Fibroblast of peridontal ligament (primary cell): Measurements from ENCODE around the gene EPS8.
"Not testable (repeated sequence)": the region's sequence is repeated elsewhere in the genome, so short reads cannot be mapped to it uniquely, and the experiment has no call there.

Experiments
- DNase-seq: peaks from one replicate; pipeline ENCODE4 v3.0.0-alpha.2; 2010; ENCODE audit errors: extremely low read depth

EPS8 gene

GRCh38 chr12:15648558-15648957 is 140.6 kb downstream of the EPS8 start:
- DNase-seq = no peak

GRCh38 chr12:15646581-15646980 is 142.6 kb downstream of the EPS8 start:
- no peak for DNase-seq

DNA sequence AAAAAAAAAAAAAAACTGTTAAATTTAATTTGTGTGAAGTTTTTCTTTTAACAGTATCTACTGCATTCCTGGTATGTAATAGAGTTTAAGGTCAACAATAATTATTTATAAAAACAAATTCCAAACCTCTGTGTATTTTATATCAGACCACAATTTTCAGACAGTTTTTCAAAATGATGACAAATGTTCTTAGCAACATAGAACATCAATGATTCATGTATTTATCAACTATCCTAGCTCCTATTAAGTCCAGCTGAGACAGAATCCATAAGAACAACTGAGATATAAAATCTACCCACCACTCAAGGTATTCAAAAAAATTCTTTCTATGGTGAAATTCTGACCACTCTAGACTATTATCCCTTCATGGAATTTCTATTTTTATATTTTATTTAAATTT is 144.5 kb downstream of the EPS8 start:
- DNase-seq = peak; percentile 67

GRCh38 chr12:15638231-15638630 is 151.0 kb downstream of the EPS8 start:
- no peak for DNase-seq

GRCh38 chr12:15636060-15636890 is 152.9 kb downstream of the EPS8 start:
- no peak for DNase-seq

DNA sequence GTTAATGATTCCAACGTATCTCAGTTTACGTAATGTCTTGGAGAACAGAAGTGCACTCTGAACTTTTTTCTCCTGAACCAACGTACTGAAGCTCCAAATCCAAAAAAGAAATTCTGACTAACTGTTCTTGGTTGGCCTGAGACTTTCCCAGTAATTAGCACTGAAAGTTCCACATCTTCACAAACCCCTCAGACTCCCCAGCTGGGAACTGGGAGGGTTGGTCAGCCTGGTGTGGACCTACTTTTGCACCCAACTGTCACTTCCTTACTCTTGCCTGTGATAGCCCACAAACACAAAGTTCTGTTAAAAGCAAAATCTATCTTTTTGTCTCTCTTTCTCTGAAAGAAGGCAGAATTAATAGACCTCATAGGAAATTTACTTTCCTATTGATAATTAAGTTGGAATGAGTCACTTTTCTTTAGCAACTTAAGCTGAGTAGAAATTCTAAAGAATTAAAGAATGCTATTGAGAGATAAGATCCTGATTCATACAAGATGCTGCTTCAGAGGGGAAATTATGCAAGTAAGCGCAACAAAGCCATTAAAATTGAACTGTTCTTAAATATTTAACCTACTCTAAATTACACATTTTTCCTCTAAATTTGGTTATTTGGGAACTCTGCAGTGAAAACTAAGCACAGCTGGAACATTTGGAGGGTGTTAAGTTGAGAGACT is 155.0 kb downstream of the EPS8 start:
- peak; percentile 56 for DNase-seq

GRCh38 chr12:15633201-15633600 is 156.0 kb downstream of the EPS8 start:
- no peak for DNase-seq

DNA sequence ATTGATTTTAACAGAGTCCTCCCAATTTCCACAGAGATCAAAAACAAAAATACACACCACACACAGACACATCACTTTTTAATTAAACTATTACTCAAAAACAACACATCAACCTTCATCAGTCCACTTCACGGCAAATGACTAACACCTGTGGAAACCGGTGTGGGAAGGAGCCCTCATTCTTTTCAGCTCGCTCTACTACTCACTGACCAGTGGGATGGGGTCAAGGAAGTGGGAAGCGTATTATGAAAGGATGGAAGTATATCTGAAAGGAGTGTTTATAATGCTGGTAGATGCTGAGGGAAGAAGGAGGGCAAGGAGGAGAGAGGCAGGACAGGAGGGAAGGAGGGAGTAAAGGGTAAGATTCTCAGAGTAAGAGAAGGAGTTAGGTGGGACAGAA is 156.5 kb downstream of the EPS8 start:
- no peak for DNase-seq

DNA sequence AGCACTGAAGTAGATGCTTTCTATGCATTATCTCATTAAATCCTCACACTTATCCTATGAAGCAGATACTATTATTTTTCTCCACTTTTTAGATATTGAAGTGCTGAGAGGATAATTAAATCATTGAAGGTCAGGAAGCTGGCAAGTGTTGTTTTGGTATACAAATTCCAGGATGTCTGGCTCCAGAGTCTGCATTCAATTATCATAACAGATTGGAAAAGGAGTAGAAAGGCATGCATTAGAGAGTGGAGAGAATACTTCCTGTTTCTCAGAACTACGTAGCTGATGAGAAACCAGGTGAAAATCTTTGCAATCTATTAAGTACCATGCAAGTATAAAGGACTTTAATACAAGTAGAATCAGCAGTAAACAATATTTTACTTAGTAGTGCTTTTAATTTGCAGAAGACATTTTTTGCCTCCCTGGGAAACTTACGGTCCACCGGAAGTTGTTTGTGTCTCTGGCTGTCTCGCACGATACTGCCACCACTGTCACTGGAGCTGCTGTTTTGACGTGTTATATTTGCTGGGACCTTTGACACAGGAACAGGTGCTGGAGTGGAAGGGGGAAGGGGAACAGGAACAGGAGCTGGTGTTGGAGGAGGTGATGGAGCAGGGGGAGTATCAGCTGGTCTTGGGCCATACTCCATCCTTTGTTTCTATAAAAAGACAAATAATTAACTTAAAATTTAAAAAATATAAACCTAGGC is 158.0 kb downstream of the EPS8 start:
- DNase-seq = no peak

DNA sequence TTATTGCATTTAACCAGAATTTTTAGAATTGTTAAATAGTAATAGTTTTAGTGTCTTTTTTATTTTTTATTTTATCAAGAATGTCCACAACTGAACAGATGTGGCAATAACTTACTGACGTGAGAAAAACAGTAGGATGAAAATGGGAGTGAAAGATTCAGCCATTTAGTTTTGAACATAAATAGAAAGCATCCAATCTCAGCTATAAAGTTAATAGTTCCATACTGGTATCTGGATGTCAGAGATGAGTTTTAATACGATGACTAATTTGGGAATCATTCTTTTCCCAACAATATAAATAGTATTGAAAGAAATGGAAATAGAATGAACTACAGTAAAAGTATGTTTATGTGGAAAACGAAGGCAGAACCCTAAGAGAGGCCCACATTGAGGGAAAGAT is 159.4 kb downstream of the EPS8 start:
- peak; percentile 72 for DNase-seq

GRCh38 chr12:15629108-15629507 is 160.1 kb downstream of the EPS8 start:
- DNase-seq = peak; percentile 95

DNA sequence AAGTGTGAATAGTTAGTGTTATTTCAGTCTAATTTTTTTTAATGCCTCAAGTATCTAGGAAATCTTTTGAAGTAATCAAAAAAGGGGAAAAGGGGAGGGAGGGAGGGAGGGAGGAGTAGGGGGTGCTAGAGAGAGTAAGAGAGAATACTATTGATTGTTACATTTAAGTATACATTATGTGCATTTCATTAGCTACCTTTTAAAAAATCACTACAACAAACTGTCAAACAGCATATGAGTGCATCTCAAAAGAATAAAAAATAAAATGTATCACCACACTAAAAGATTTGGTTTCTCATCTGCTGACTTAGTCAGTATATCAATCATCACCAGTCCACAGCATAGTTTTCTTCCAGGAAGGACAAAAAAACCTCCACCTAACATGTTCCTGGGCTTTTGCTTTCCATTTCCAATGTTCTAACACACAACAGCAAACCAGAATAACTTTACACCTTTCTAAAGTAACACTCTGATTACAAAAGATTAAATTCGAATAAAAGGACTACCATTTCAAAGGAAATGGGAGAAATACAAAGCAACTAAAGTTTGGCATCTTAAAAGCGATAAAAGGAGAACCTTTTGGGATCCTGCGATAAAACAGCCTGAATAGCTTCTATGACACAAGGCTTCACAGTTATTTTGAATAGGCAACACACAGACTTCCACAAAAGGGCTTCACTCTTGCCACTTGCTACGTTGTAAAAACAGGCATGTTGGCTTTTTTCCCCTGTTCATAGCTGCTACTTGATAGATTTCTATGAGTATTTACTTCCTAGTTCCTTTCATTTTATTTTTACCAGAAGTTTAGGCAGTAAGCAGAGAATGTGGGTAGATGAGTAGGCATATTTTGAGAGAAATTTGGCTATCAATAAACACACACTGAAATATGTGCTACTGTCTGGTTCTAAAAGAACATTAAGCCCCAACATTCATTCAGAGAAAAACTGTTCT is 160.9 kb downstream of the EPS8 start:
- DNase-seq = peak; percentile 78

GRCh38 chr12:15625075-15625474 is 164.1 kb downstream of the EPS8 start:
- no peak for DNase-seq

- peak; percentile 34 for DNase-seq
Measured at GRCh38 chr12:15620741-15621539, 168.2 kb downstream of the EPS8 start.

DNA sequence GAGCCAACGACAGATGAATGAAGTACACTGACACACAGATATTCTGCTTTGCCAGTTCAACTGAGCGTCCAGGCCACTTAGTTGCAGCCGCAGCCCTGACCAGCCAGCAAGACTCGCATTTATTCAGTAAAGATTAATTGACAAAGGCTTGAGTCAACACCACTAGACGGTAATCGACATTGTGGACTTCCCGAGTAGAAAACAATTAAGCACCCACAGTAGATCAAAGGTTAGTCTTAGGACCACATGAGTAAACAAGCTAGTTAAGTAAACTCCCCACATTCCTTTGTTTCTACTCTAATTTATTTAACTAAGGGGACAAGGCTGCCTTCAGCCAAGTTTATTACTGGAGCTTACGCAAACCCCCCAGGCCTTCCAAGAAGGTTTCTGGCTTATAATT is 172.7 kb downstream of the EPS8 start:
- not testable (repeated sequence) for DNase-seq

DNA sequence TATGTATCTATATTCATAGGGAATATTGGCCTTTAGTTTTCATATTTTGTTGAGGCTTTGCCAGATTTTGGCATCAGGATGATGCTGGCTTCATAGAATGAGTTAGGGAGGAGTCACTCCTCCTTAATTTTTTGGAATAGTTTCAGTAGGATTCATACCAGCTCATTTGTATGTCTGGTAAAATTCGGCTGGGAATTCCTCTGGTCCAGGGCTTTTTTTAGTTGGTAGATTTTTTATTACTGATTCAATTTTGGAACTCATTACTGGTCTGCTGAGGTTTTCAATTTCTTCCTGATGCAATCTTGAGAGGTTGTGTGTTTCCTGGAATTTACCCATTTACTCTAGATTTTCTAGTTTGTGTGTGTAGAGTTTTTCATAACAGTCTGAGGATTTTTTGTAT is 175.2 kb downstream of the EPS8 start:
- peak; percentile 93 for DNase-seq

DNA sequence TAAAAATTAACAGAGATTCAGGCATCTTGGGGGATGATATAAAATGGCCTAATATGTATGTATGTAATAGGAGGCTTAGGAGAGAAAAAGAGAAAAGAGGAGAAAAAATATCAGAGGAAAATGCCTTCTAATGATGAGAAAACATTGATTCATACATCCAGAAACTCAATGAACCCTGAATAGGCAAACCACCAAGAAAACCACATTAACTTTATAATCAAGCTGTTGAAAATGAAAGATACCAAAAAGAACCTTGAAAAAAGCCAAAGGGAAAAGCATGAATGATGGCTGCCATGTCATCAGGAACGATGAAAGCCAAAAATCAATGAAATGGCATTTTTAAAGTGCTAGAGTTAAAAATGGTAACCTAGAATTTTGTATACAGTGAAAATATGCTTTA is 180.2 kb downstream of the EPS8 start:
- DNase-seq = peak; percentile 66

- no peak for DNase-seq
Measured at GRCh38 chr12:15608406-15608805, 180.8 kb downstream of the EPS8 start.

GRCh38 chr12:15605881-15606590 is 183.2 kb downstream of the EPS8 start:
- DNase-seq = no peak

DNA sequence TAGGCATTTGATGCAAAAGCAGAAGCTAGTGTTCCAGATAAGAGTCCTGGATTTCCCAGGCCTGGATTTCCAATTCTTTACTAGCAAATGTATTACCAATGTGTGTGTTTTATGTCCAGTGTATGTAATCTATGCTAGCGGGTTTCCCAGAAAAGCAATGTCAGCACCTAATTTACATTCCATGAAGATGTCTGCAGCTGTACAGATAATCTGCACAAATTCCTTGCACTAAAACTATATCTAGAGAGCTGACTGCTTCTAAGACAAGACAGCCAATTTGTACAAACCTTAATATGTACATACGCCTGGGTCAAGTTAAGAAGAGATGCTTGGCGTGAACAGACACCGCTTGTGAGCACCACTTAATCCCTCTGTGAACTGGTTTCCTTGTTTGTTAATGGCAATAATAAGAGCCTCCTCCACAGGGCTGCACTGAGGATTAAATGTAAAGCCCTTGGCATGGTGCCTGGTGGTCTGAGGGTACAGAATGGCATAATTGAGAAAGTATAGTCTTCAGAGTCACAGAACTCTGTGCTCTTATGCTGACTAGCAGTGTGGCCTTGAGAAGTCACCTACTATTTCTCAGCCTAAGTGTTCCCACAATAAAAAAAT is 185.6 kb downstream of the EPS8 start:
- no peak for DNase-seq
